Omental fat pad (tissue), 4 donors: ENCODE data around the gene TOX4. TPM values are rescaled to one million over a fixed set of nuclear protein-coding genes. Genes with fewer than 3 reads are reported as not detected.
A peak's percentile ranks its signal among the peaks of the same experiment; 100 is the strongest.

Experiments
- ATAC-seq: fragments of 150-250 bp; one replicate; pipeline ENCODE4 v1.9.1; 2016; ENCODE audit warnings: mild to moderate bottlenecking, moderate library complexity; ENCODE audit not compliant: low FRiP score
- DNase-seq: peaks from one replicate; pipeline ENCODE4 v3.0.0-alpha.2; 2019; ENCODE audit warnings: low spot score
- CTCF ChIP-seq, 3 donors: fragments of 450-650 bp; IDR thresholded peaks; one replicate each; pipeline ENCODE4 v1.5.1; 2016 to 2017; ENCODE audit warnings: antibody characterized with exemption in 3 of 3, mild to moderate bottlenecking in 3 of 3, moderate library complexity in 2 of 3
- total RNA-seq, 4 donors: library from RNA; depleted of rRNA; stranded (reverse); fragments of >200 nt; gene quantifications; one replicate each; pipeline ENCODE4 v1.1.0, GENCODE V29; 2016

The TOX4 gene
- total RNA-seq, 4 donors from 2014 or later: 37.8 to 79.6 (median 56.8) TPM

- ATAC-seq: peak; percentile 93
These were observed 471 bp upstream of the TOX4 start for GRCh38 chr14:21476523-21476924.

GRCh38 chr14:21486640-21487087, 9.7 kb downstream of the TOX4 start:
- ATAC-seq (no peak), DNase-seq (no peak)
- no peak for TF ChIP-seq CTCF (IDR thresholded peaks at IDR 0.05)

More at GRCh38 chr14:21476523-21476924, 471 bp upstream of the TOX4 start:
- peak; percentile 83 for DNase-seq
- no peak for TF ChIP-seq CTCF (IDR thresholded peaks at IDR 0.05)

- no peak for TF ChIP-seq CTCF (IDR thresholded peaks at IDR 0.05)
- ATAC-seq (no peak), DNase-seq (no peak)
These were observed 18.1 kb downstream of the TOX4 start for GRCh38 chr14:21494902-21495762.

- no peak for TF ChIP-seq CTCF (IDR thresholded peaks at IDR 0.05)
- no peak for ATAC-seq
- no peak for DNase-seq
These were observed 19.5 kb downstream of the TOX4 start for GRCh38 chr14:21496453-21496852.

GRCh38 chr14:21498540-21499526, 21.8 kb downstream of the TOX4 start:
- peak in 1 of 3 donors; percentile 17 for TF ChIP-seq CTCF (IDR thresholded peaks at IDR 0.05)
- ATAC-seq (no peak), DNase-seq (no peak)

GRCh38 chr14:21501568-21501967, 24.6 kb downstream of the TOX4 start:
- DNase-seq (no peak), ATAC-seq (no peak)
- no peak for TF ChIP-seq CTCF (IDR thresholded peaks at IDR 0.05)
